ENCODE measurements around the gene STK36.

The STK36 gene

DNA sequence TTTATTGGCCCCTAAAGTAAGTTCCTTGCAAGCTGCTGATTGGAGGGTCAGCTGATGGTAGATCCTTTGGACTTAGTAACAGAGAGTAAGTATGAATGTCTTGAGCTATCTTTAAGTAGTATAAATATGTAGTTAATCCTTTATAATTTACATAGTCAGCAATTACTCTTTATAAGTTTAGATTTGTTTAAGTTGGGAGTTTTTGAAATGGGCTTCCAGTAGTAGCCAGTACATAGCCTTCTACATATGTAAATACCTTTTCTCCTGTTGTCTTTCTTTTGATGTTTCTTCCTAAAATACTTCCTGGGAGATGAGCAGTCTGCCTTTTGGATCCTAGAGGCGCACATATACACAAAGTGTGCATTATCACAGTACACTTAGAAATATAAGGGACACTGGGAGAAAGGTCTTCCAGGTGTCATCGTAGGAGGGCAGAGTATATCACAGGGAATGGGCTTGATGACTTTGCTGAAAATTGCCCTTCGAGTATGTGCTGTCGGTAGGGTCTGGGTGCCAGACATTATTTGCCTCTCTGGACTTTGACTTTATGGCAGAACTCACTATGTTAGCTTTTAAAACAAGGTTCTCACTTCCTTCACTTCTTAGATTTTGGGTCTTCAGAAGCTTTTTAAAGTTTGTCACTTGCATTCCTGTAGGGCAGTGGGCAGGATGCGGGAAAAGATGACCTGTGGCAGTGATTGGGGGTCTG, 60.3 kb downstream of the STK36 start:
- no peak overlapping the region for H3K4me3 ChIP-seq (ENCODE audit: low read length)
- DNase-seq (ENCODE audit: low read depth), result no peak
- no peak for TF ChIP-seq CTCF (IDR thresholded peaks at IDR 0.05; ENCODE audit: insufficient read depth, low read depth, low read length, missing control alignments)

DNA sequence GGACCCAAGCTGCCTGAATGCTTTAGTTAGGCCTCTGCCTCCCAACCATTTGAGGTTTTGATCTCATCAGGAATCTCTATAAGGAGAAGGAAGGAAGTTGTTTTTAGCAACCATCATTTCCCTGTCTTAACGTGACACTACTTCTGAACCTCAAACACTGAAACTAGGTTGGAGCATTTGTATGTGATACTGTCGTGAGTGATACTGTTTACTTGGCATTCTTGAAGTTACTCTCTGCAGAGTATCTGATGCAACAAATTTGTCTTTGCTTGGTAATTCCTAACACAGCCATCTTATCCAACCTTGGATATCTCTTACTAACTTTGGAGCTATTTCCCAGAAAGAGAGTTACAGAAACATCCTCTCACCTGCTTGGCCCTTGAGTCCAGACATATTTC, 60.9 kb downstream of the STK36 start:
- no peak overlapping the region for H3K4me3 ChIP-seq (ENCODE audit: low read length)
- peak; percentile 26 for DNase-seq (ENCODE audit: low read depth)
- no peak for TF ChIP-seq CTCF (IDR thresholded peaks at IDR 0.05; ENCODE audit: insufficient read depth, low read depth, low read length, missing control alignments)

DNA sequence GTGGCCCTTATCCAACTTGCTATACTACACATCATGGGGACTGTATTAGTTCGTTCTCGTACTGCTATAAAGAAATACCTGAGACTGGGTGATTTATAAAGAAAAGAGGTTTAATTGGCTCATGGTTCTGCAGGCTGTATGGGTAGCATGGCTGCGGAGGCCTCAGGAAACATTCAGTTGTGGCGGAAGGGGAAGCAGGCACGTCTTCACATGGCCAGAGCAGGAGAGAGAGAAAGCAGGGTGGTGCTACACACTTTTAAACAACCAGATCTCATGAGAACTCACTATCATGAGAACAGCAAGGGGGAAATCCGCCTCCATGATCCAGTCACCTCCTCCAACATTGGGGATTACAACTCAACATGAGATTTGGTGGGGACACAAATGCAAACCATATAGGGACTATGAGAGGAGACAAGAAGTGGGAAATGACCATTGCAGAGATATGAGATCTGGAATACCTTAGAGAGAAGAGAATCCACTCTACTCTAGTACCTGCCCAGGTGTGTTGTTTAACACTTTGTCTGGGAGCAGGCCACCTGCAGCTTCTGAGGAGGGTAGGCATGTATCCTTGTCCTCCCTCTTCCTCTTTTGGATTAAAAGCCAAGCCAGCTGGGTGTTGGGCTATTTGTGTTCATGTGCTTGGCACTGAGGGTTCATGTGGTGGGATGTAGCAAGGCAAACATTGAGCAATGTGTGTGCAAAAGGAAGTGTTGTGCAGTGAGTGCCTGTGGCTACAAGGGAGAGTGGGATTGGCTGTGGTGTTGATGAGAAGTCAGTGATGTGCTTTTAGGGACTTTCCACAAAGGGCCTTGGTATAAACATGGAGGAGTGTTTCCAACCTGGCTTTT, 61.5 kb downstream of the STK36 start:
- TF ChIP-seq CTCF (IDR thresholded peaks at IDR 0.05; ENCODE audit: insufficient read depth, low read depth, low read length, missing control alignments), result no peak
- peak; percentile 90 for DNase-seq (ENCODE audit: low read depth)
- H3K4me3 ChIP-seq (ENCODE audit: low read length), result no peak overlapping the region

DNA sequence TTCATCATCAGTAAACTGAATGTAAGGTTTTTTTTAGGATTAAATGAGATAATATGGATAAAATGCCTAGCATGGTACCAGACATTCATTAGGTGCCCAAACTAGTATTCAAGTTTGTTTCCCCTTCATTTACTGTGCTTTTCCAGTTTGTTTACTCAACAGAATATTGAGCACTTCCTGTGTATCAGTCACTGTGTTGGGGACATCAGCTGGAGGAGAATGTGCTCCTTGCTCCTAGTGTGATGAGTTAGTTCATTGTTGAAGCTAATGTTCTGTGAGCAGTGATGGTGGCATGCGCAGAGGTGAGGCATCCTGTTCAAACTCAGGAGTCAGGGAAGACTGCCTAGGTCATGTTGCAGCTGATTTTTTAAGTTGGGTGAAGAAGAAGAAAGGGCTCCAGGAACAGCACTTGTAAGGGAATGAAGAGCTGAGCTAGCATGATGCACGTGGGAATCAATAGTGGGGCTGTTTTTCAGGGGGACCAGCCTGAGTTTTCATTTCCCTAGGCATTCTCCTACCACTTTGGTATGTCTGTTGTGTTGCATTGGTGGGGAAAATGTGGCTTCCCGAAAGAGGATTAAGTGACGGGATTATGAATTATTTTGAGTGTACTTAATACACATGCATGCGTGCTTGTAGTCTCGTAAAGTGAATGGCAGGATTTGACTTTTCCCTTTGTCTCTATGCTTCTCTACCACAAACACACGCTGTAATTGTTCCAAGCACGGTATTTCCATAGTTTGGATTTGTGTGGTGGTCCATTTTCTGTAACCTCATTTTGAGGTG, 62.5 kb downstream of the STK36 start:
- DNase-seq (ENCODE audit: low read depth), result no peak
- H3K4me3 ChIP-seq (ENCODE audit: low read length), result no peak overlapping the region
- no peak for TF ChIP-seq CTCF (IDR thresholded peaks at IDR 0.05; ENCODE audit: insufficient read depth, low read depth, low read length, missing control alignments)

DNA sequence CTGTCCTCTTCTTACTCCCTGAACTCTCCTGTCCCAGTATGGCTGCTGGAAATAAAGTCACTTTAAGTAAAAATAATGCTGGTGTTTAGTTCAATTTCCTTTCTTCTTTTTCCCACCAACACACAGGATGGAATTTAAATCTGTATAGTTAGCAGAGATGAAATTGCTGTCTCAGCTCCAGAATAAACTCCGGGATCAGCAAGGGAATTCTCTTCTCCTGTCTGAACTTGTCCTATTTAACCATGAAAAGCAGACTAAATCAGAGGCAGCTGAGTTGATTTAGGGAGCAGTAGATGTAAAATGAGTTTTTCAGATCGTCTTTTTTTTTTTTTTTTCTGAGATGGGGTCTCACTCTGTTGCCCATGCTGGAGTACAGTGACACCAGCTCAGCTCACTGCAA, 64.6 kb downstream of the STK36 start:
- H3K4me3 ChIP-seq (ENCODE audit: low read length), result no peak overlapping the region
- no peak for TF ChIP-seq CTCF (IDR thresholded peaks at IDR 0.05; ENCODE audit: insufficient read depth, low read depth, low read length, missing control alignments)
- peak; percentile 51 for DNase-seq (ENCODE audit: low read depth)

DNA sequence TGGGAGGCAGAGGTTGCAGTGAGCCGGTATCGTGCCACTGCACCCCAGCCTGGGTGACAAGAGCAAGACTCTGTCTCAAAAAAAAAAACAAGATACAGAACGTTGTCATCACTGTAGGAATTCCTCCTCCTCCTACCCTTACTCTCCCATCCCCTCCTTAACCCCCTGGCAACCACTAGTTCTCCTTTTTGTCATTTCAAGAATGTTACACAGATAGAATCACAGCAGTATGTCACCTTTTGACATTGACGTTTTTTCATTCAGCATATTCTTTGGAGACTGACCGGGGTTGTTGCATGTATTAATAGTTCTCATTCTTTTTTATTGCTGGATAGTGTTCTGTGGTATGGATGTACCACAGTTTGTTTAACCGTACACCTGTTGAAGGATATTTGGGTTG, 71.2 kb downstream of the STK36 start:
- no peak for DNase-seq (ENCODE audit: low read depth)
- H3K4me3 ChIP-seq (ENCODE audit: low read length), result no peak overlapping the region
- no peak for TF ChIP-seq CTCF (IDR thresholded peaks at IDR 0.05; ENCODE audit: insufficient read depth, low read depth, low read length, missing control alignments)

Data from epithelial cell of esophagus (primary cell).